Measurements from ENCODE around the gene LMO3. TPM values are rescaled to one million over a fixed set of nuclear protein-coding genes. Genes with fewer than 3 reads are reported as not detected.
"Not testable (repeated sequence)": the region's sequence is repeated elsewhere in the genome, so short reads cannot be mapped to it uniquely, and the experiment has no call there.

LMO3 gene
- polyA plus RNA-seq, 1 donor, result 2.1 TPM

GRCh38 chr12:16552301-16552700 is 53.7 kb downstream of the LMO3 start:
- no peak for DNase-seq

- DNase-seq, result no peak
These were observed 60.1 kb downstream of the LMO3 start for GRCh38 chr12:16545836-16546235.

GRCh38 chr12:16542586-16542985 is 63.4 kb downstream of the LMO3 start:
- no peak for DNase-seq

GRCh38 chr12:16537652-16538051 is 68.3 kb downstream of the LMO3 start:
- DNase-seq, result not testable (repeated sequence)

DNA sequence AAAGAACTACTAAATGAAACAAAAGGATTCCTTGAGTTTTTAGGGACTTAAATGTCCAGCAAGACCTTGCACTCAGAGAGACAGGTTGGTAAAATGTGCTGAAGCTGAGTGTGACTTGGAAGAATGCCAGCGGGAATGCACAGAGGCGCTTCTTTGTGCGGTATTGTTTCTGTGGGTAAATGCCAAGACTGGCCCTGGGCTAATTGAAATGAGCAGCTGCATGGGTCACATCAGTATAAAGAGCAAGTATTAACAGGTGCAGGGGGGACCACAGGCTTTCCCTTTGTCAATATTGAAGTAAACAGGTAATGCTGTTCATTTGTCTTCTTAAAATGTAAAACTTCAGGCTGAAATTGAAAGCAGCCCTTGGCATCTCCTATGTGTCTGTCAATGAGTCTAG is 74.3 kb downstream of the LMO3 start:
- no peak for DNase-seq

- DNase-seq, result no peak
These were observed 75.6 kb downstream of the LMO3 start for GRCh38 chr12:16530268-16530850.

DNA sequence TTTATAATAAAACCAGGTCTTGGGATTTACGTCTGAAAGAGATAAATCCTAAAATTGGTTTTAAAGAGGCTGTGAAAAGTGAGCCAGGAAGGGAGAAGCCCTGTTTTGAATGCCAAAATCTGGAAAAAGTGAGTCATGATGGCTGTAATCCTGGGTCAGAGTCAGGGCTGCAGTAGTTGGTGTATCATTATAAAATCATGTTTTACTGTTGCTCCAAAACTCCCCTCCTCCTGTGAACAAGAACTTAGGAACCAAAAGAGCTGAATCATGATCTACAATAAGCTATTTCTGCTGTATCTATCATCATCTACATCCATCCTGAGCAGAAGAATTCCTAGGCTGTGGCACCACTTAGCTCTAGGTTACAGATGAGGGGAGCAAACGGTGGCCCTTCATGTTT is 79.3 kb downstream of the LMO3 start:
- no peak for DNase-seq

DNA sequence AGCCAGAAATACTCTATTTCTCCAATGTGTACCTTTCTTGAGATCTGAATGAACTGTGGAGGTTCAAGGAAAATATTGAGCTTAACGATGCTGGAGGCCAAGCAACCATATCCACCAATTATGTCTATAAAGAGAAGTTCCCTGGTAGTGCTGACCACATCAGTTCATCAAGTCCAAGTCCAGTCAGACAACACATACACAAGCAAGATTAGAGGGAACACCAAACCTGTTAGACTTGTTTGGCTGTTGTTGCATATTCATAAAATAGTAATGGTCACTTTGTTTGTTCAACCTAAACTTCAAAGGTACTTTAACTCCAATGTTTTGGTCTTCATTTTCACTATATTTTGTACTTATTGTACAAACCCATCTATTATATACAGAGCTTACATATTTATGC is 81.6 kb downstream of the LMO3 start:
- DNase-seq, result peak; percentile 5

GRCh38 chr12:16523951-16524331 is 82.0 kb downstream of the LMO3 start:
- DNase-seq, result no peak

- DNase-seq, result no peak
These were observed 82.5 kb downstream of the LMO3 start for GRCh38 chr12:16523284-16523950.

- no peak for DNase-seq
These were observed 85.6 kb downstream of the LMO3 start for GRCh38 chr12:16520328-16520727.

- no peak for DNase-seq
These were observed 90.3 kb downstream of the LMO3 start for GRCh38 chr12:16515666-16516065.

- no peak for DNase-seq
These were observed 92.7 kb downstream of the LMO3 start for GRCh38 chr12:16513231-16513630.

DNA sequence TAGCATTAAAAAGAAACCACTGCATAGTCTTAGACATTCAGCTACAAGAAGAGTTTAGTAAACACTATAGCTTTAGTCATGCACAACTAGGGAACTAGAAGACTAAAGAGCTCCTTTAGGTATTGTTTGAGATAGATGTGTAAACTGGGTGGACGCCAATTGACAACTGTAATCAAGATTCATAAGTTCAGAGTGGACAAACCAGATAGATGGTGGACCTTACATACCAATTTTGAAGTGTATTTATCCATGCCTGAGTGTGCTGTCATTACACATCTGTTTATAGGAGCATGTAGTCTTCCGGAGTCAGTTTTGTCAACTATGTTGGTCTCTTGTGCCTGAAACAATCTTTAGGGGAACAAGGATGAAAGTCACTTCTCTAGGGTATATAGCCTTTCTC is 96.6 kb downstream of the LMO3 start:
- no peak for DNase-seq

DNA sequence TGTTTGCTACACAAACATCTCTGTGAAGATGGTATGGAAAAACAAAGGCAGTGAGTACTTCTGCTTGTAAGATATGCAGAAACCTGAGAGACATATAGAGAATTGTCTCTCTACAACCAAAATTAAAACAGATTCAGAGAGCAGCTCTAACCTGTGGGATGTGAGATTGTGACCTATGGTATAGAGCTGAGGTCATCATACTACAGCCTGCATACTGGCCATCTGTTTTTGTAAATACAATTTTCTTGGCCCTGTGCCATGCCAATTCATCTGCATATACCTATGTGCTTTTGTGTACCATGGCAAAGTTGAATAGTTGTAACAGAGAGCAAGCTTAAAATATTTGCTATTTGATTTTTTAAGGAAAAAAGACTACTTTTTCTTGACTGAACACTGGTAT is 99.6 kb downstream of the LMO3 start:
- no peak for DNase-seq

GRCh38 chr12:16504200-16504599 is 101.8 kb downstream of the LMO3 start:
- DNase-seq, result no peak

GRCh38 chr12:16499611-16500010 is 106.4 kb downstream of the LMO3 start:
- DNase-seq, result no peak
